Measurements from ENCODE around the gene OR9G4.

OR9G4 gene

GRCh38 chr11:56706486-56706885, 42.0 kb downstream of the OR9G4 start:
- no peak for DNase-seq (ENCODE audit: low read depth in 1 of 2, low spot score in 1 of 2)
- no peak overlapping the region for H3K27ac ChIP-seq (replicated peaks)
- TF ChIP-seq SPI1 (IDR thresholded peaks at IDR 0.05; ENCODE audit: borderline replicate concordance, low read depth), result no peak
- TF ChIP-seq REST (IDR thresholded peaks at IDR 0.05; ENCODE audit: insufficient replicate concordance, low read depth), result no peak
- TF ChIP-seq CTCF (IDR thresholded peaks at IDR 0.05; ENCODE audit: insufficient read depth, low read length), result no peak
- no peak for TF ChIP-seq POLR2AphosphoS5 (IDR thresholded peaks at IDR 0.05; ENCODE audit: low read depth)
- TF ChIP-seq GABPA (IDR thresholded peaks at IDR 0.05; ENCODE audit: low read depth), result no peak
- H3K27me3 ChIP-seq (ENCODE audit: insufficient read depth, poor library complexity, severe bottlenecking), result no peaks in the 10 kb centered on the region
- no peak overlapping the region for H3K4me3 ChIP-seq (replicated peaks; ENCODE audit: insufficient read depth, low read length)

- H3K27ac ChIP-seq (replicated peaks), result no peak overlapping the region
- TF ChIP-seq REST (IDR thresholded peaks at IDR 0.05; ENCODE audit: insufficient replicate concordance, low read depth), result no peak
- TF ChIP-seq SPI1 (IDR thresholded peaks at IDR 0.05; ENCODE audit: borderline replicate concordance, low read depth), result no peak
- no peak for TF ChIP-seq CTCF (IDR thresholded peaks at IDR 0.05; ENCODE audit: insufficient read depth, low read length)
- no peak for DNase-seq (ENCODE audit: low read depth in 1 of 2, low spot score in 1 of 2)
- no peak overlapping the region for H3K4me3 ChIP-seq (replicated peaks; ENCODE audit: insufficient read depth, low read length)
- H3K27me3 ChIP-seq (ENCODE audit: insufficient read depth, poor library complexity, severe bottlenecking), result no peaks in the 10 kb centered on the region
Measured at GRCh38 chr11:56705784-56706396, 42.6 kb downstream of the OR9G4 start.

- no peak overlapping the region for H3K4me3 ChIP-seq (replicated peaks; ENCODE audit: insufficient read depth, low read length)
- TF ChIP-seq REST (IDR thresholded peaks at IDR 0.05; ENCODE audit: insufficient replicate concordance, low read depth) (no peak), GABPA (IDR thresholded peaks at IDR 0.05; ENCODE audit: low read depth) (no peak), CTCF (IDR thresholded peaks at IDR 0.05; ENCODE audit: insufficient read depth, low read length) (no peak), SPI1 (IDR thresholded peaks at IDR 0.05; ENCODE audit: borderline replicate concordance, low read depth) (no peak), POLR2AphosphoS5 (IDR thresholded peaks at IDR 0.05; ENCODE audit: low read depth) (no peak)
Measured at GRCh38 chr11:56700914-56701485, 47.5 kb downstream of the OR9G4 start.

More at GRCh38 chr11:56700914-56701485, 47.5 kb downstream of the OR9G4 start:
- no peak for DNase-seq (ENCODE audit: low read depth in 1 of 2, low spot score in 1 of 2)
- Histone ChIP-seq H3K27ac (replicated peaks) (no peak overlapping the region), H3K27me3 (ENCODE audit: insufficient read depth, poor library complexity, severe bottlenecking) (no peaks in the 10 kb centered on the region)
